Astrocyte of the cerebellum (primary cell): ENCODE measurements around the gene FOXN1.

Source experiments
- DNase-seq: peaks from one replicate; pipeline ENCODE4 v3.0.0-alpha.2; 2011; ENCODE audit warnings: low read depth
- H3K4me3 ChIP-seq: 2 replicates; pipeline ENCODE4 v1.5.1; 2011; ENCODE audit warnings: mild to moderate bottlenecking, low read depth, low read length, moderate library complexity
- in situ Hi-C: cut with HindIII; loops from 2 replicates; pipeline ENCODE4 v1.10.0; 2017; ENCODE audit warnings: low sequenced_read_pairs
- TF ChIP-seq, protein P1 (sequence below): IDR thresholded peaks from 2 replicates; pipeline ENCODE4 v1.5.1; 2012; ENCODE audit warnings: low read length, low read depth, moderate library complexity, mild to moderate bottlenecking; ENCODE audit errors: missing control alignments

FOXN1 gene

DNA sequence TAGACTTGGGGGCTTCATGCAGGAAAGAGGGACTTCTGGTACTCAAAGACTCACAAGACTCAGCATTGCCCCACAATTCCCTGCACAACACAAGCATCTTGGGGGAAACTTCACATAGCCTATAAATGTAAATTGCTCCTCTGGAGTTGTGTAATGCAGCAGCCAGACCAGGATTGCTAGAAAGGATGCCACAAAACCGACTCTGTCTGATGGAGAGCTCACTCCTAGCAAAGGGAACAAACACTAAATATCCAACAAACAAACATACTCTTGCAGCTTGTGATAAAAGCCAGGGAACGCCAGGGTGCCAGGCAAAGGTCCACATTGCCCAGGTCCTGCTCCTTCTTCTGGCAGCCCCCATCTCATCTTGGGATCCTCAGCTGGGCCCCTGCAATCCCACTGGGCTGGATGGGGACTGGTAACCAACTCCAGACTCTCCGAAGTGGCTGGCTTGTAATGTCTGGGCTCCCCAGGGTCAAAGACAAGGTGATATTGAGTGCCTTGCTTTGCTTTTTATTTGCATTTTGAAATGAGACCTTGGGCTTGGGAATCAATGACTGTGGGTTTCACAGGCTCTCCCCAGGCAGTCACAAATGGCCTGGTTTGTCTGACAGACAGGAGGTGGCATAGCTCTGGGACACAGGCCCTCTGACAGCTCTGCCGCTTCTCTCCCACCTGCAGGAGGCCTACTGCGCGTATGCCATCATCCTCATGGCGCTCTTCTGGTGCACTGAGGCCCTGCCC, 17.4 kb upstream of the FOXN1 start:
- H3K4me3 ChIP-seq = no peak overlapping the region
- no peak for DNase-seq
- TF ChIP-seq, protein P1, sequence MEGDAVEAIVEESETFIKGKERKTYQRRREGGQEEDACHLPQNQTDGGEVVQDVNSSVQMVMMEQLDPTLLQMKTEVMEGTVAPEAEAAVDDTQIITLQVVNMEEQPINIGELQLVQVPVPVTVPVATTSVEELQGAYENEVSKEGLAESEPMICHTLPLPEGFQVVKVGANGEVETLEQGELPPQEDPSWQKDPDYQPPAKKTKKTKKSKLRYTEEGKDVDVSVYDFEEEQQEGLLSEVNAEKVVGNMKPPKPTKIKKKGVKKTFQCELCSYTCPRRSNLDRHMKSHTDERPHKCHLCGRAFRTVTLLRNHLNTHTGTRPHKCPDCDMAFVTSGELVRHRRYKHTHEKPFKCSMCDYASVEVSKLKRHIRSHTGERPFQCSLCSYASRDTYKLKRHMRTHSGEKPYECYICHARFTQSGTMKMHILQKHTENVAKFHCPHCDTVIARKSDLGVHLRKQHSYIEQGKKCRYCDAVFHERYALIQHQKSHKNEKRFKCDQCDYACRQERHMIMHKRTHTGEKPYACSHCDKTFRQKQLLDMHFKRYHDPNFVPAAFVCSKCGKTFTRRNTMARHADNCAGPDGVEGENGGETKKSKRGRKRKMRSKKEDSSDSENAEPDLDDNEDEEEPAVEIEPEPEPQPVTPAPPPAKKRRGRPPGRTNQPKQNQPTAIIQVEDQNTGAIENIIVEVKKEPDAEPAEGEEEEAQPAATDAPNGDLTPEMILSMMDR = no peak
- in situ Hi-C loops = no loop called here

DNA sequence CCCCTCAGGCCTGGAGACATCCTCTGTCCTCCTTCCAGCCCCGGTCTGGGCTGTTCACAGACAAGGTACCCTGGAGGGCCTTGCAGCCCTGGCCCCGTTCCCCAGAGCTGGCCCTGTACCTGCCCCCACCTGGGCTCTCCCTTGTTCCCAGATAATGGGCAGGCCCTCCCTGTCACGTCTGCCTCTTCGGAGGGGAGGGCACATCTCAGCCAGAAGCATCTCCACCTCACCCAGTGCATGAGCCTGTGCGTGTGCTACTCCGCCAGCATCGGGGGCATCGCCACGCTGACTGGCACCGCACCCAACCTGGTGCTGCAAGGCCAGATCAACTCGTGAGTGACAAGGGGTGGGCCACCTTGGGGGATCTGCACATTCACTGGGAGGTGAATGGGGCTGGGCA, 14.9 kb upstream of the FOXN1 start:
- TF ChIP-seq, protein P1 = no peak
- no peak overlapping the region for H3K4me3 ChIP-seq
- DNase-seq = no peak
- in situ Hi-C loops = no loop called here

DNA sequence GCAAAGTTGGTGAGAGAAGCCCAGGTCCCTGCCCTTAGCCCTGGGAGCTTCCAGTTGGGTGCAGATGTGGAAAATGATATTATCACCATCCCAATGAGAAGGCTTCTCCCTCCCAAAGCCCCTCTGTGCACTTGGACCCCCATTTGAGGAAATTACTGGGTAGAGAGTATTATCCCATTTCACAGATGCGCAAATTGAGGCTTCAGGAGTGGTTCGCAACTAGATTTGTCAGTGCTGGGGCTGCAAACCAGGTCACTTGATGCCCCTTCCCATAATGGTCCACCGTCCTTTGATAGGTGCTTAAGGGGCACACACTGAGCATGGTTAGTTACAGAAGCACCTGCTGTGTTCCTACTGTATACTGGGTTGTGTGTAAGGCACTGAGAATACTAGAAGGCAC, 14.3 kb upstream of the FOXN1 start:
- in situ Hi-C loops = no loop called here
- TF ChIP-seq, protein P1 = no peak
- no peak overlapping the region for H3K4me3 ChIP-seq
- no peak for DNase-seq

DNA sequence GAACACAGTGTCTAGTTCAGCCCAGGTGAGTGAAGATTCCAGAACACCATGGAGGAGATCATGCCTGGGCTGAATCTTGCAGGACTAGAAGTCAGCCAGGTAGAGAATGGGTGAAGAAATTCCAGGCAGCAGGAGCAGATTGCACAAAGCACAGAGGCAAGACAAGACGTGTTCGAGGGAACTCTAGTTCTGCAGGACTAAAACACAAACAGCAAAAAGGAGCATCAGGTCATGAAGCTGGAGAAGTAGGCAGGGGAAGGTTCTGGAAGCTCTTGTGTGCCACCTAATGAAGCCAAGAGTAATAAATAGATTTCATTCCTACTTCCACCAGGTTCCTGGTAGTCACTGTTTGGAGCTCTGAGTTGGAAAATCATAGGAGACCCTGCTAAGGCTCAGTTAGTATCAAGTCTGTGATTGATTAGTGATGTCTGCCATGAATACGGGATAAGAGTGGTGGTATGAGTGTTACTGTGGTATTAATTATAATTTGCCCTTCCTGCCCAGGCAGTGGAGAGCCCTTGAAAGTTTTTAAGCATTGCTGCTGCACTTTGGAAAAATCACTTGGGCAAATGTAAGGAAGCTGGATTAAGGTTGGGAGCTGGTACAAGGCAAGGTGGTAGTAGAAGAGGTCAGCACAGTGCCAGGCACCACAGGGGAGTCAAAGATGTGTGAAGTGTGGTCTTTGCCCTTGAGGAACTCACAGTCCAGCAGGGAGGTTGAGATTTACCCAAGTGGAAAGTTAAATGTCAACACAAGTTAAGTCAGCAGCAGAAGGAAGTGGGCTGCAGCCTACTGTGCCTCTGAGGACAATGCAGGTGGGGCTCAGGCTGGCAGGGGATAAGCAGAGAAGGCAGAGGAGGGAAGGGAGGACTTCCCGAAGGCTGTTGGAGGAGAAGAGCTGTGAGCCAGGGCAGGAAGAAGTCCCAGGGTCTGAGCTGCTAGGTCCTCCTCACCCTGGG, 13.5 kb upstream of the FOXN1 start:
- in situ Hi-C loops = no loop called here
- H3K4me3 ChIP-seq = no peak overlapping the region
- DNase-seq = no peak
- TF ChIP-seq, protein P1 = no peak

DNA sequence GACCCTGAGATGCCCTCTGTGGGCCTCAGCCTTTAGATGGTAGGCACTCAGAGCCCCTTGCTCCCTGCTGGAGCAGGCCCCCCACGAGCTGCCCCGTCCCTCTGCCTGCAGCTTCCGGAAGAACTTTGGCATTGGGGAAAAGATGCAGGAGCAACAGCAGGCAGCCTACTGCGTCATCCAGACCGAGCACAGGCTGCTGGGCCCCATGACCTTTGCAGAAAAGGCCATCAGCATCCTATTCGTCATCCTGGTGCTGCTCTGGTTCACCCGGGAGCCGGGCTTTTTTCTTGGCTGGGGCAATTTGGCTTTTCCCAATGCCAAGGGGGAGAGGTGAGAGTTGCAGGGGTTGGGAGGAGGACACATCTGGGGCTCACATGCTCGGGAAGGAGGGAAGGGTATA, 12.7 kb upstream of the FOXN1 start:
- DNase-seq = no peak
- no peak overlapping the region for H3K4me3 ChIP-seq
- TF ChIP-seq, protein P1 = no peak
- in situ Hi-C loops = no loop called here

DNA sequence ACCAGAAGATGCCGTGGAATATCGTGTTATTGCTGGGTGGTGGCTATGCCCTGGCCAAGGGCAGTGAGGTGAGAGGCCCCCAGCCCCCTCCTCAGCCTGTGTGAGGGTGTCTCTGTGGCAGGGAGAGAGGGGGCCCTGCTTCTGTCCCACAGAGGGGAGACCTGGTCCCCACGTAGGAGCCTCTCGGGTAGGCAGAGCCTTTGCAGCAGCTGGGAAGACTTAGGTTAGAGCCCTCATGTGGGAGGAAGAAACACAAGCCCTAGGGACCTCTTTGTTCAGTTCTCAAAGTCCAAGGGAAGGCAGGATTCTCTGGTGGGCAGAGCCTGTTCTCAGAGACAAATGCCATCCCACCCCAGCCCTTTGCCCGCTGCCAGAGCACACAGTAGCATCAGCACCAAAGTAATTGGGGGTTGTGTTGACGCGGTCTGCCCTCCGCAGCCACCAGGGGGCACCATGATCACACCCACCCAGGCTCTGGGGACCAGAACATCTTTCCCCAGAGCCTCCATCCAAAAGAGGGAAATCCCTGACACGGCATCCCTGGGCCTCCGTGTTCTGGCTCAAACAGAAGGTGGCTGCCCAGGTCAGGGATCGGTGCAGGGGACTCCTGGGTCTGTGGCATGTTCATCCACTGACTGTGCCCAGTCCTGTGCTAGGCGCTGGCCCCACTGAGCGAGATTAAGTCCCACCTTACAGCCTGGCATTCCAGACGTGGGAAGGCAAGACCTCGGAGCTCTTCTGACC, 11.5 kb upstream of the FOXN1 start:
- peak; percentile 24 for DNase-seq
- TF ChIP-seq, protein P1 = peak; percentile 92
- H3K4me3 ChIP-seq = no peak overlapping the region
- in situ Hi-C loops = loop anchor here (5.0 kb wide), 1 partner anchor 53 kb away; no protein-coding TSS in a partner anchor
